ENCODE data around the gene RTN3. TPM values are rescaled to one million over a fixed set of nuclear protein-coding genes. Genes with fewer than 3 reads are reported as not detected.
"Not testable (repeated sequence)": the region's sequence is repeated elsewhere in the genome, so short reads cannot be mapped to it uniquely, and the experiment has no call there.

RTN3 gene
- total RNA-seq, result 10 to 100 TPM; 64.4 to 96.3 TPM

- Histone ChIP-seq H3K27me3 (no peaks in the 10 kb centered on the region), H3K27ac (peak within 1 kb of the TSS; percentile 96 to 98), H3K9me3 (no peaks in the 10 kb centered on the region), H3K4me1 (peaks cover 0 to 26% of the 10 kb centered on the region in 2 donors), H3K36me3 (no peaks in the 10 kb centered on the region), H3K4me3 (peak within 1 kb of the TSS; percentile 76 to 92)
- TF ChIP-seq CTCF (IDR thresholded peaks at IDR 0.05), result peak in 1 of 2 donors; percentile 73
- peak; percentile 97 for DNase-seq (ENCODE audit: low spot score)
These were observed at the start of gene RTN3 for GRCh38 chr11:63681321-63682065. RTN3 (plus strand) TSS chr11:63681500; CDS start chr11:63681637, 137 bp downstream.

- H3K4me1 ChIP-seq, result no peaks in the 10 kb centered on the region
- no peaks in the 10 kb centered on the region for H3K9me3 ChIP-seq
- peak; percentile 63 for DNase-seq (ENCODE audit: low spot score)
- H3K27me3 ChIP-seq, result no peaks in the 10 kb centered on the region
- no peak overlapping the region for H3K27ac ChIP-seq
- H3K36me3 ChIP-seq, result peaks cover 47% of the 10 kb centered on the region
- no peak overlapping the region for H3K4me3 ChIP-seq
- peak; percentile 43 to 83 for TF ChIP-seq CTCF (IDR thresholded peaks at IDR 0.05)
These were observed 45.4 kb upstream of the RTN3 start for GRCh38 chr11:63635762-63636465.

- H3K4me3 ChIP-seq; DNase-seq (ENCODE audit: low spot score): not testable (repeated sequence)
- H3K36me3 ChIP-seq, result peaks cover 53% of the 10 kb centered on the region
These were observed 42.9 kb upstream of the RTN3 start for GRCh38 chr11:63638436-63638835.

GRCh38 chr11:63639199-63639832, 42.0 kb upstream of the RTN3 start:
- no peak overlapping the region for H3K27ac ChIP-seq
- DNase-seq (ENCODE audit: low spot score), result no peak
- no peaks in the 10 kb centered on the region for H3K27me3 ChIP-seq
- no peaks in the 10 kb centered on the region for H3K4me1 ChIP-seq
- peak in 1 of 2 donors; percentile 61 for TF ChIP-seq CTCF (IDR thresholded peaks at IDR 0.05)
- H3K36me3 ChIP-seq, result peaks cover 50% of the 10 kb centered on the region
- no peak overlapping the region for H3K4me3 ChIP-seq
- H3K9me3 ChIP-seq, result no peaks in the 10 kb centered on the region

More at GRCh38 chr11:63638436-63638835, 42.9 kb upstream of the RTN3 start:
- not testable (repeated sequence) for H3K27me3 ChIP-seq, H3K4me1 ChIP-seq, H3K9me3 ChIP-seq, H3K27ac ChIP-seq

- no peaks in the 10 kb centered on the region for H3K9me3 ChIP-seq
- no peak for DNase-seq (ENCODE audit: low spot score)
- H3K27ac ChIP-seq, result no peak overlapping the region
- no peak overlapping the region for H3K4me3 ChIP-seq
- H3K36me3 ChIP-seq, result peaks cover 52% of the 10 kb centered on the region
- no peaks in the 10 kb centered on the region for H3K4me1 ChIP-seq
- H3K27me3 ChIP-seq, result no peaks in the 10 kb centered on the region
- TF ChIP-seq CTCF (IDR thresholded peaks at IDR 0.05), result no peak
These were observed 39.6 kb upstream of the RTN3 start for GRCh38 chr11:63641727-63642126.

- Histone ChIP-seq H3K36me3 (peaks cover 62% of the 10 kb centered on the region), H3K27me3 (no peaks in the 10 kb centered on the region), H3K4me3 (no peak overlapping the region), H3K4me1 (no peaks in the 10 kb centered on the region), H3K9me3 (no peaks in the 10 kb centered on the region), H3K27ac (no peak overlapping the region)
- DNase-seq (ENCODE audit: low spot score), result no peak
- TF ChIP-seq CTCF (IDR thresholded peaks at IDR 0.05), result no peak
These were observed 38.1 kb upstream of the RTN3 start for GRCh38 chr11:63643205-63643604.
